OCI-M2 (cell line): ENCODE results near the gene RPUSD3.
A peak's percentile ranks its signal among the peaks of the same experiment; 100 is the strongest.

Source experiments
- DNase-seq: peaks from one replicate; lab custom pipeline; 2025; ENCODE audit not compliant: unreplicated experiment; lab: John Stamatoyannopoulos, UW

The RPUSD3 gene

GRCh38 chr3:9806688-9807589 is 36.9 kb downstream of the RPUSD3 start:
- DNase-seq = no peak

- DNase-seq = no peak
These were observed 37.7 kb downstream of the RPUSD3 start for GRCh38 chr3:9806137-9806536.

- no peak for DNase-seq
These were observed 38.8 kb downstream of the RPUSD3 start for GRCh38 chr3:9804996-9805395.

- DNase-seq = no peak
These were observed 40.3 kb downstream of the RPUSD3 start for GRCh38 chr3:9803494-9803893.

GRCh38 chr3:9800529-9800928 is 43.3 kb downstream of the RPUSD3 start:
- no peak for DNase-seq

GRCh38 chr3:9797196-9797945 is 46.4 kb downstream of the RPUSD3 start:
- DNase-seq = no peak

GRCh38 chr3:9795207-9795606 is 48.6 kb downstream of the RPUSD3 start:
- no peak for DNase-seq

- DNase-seq = no peak
These were observed 49.4 kb downstream of the RPUSD3 start for GRCh38 chr3:9794400-9794799.

- no peak for DNase-seq
These were observed 50.5 kb downstream of the RPUSD3 start for GRCh38 chr3:9793161-9793781.

- DNase-seq = peak; percentile 82
These were observed 51.2 kb downstream of the RPUSD3 start, which contains the start of the genes ARPC4 and TADA3 for GRCh38 chr3:9792405-9793160. Gene ARPC4, plus strand, starts transcription at chr3:9793082. Its CDS starts 40 bp downstream, at chr3:9793122. Gene TADA3, minus strand, starts transcription at chr3:9792473. Its CDS starts 1,007 bp downstream, at chr3:9791466.

GRCh38 chr3:9791790-9792404 is 51.9 kb downstream of the RPUSD3 start:
- no peak for DNase-seq

GRCh38 chr3:9791127-9791526 is 52.7 kb downstream of the RPUSD3 start:
- DNase-seq = no peak
